HG03565 (cell line): Measurements from ENCODE around the gene UNC5C.

Experiments used
- ATAC-seq: cut with Tn5 transposase; IDR thresholded peaks from one replicate; pipeline ENCODE4 v1.9.1; 2021; ENCODE audit warnings: mild to moderate bottlenecking, moderate library complexity; ENCODE audit not compliant: unreplicated experiment

Gene UNC5C

DNA sequence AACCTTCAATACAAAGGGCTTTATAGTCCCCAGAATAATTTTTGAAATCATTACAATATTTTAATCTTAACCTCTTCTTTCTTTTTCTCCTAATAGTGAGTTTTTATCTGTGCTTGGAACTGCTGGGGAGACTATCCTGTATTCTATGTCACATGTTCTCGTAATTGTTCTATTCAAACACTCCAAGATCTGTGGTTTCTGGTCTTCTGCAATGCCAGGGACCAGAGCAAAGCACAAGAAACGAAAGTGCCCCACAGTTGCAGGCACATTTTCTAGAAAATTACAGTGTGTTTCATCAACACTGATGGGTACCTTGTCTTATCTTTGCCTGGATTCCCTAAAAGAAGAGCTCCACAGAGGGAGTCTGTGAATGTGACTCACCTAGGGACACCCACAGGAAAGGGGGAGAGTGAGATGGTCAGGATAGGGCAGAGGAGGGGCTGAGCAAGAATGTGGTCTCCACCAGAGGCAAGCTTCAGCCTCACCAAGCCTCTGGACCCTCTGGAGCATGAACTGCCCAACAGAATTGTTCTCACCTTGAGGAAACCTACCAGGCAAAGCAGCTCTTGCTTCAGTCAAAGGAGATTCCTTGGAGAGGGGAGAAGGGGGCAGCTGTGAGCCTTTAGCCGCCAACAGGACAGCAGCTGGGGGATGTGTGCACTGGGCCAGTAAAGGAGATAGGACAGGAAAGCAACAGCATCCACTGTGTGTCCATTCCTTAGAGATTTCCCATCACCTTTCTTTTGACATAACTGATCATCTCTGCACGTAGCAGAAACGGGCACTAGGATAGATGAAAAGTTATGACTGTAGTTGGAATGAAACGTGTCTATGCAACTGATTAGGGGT, 25.9 kb downstream of the UNC5C start:
- no peak for ATAC-seq

DNA sequence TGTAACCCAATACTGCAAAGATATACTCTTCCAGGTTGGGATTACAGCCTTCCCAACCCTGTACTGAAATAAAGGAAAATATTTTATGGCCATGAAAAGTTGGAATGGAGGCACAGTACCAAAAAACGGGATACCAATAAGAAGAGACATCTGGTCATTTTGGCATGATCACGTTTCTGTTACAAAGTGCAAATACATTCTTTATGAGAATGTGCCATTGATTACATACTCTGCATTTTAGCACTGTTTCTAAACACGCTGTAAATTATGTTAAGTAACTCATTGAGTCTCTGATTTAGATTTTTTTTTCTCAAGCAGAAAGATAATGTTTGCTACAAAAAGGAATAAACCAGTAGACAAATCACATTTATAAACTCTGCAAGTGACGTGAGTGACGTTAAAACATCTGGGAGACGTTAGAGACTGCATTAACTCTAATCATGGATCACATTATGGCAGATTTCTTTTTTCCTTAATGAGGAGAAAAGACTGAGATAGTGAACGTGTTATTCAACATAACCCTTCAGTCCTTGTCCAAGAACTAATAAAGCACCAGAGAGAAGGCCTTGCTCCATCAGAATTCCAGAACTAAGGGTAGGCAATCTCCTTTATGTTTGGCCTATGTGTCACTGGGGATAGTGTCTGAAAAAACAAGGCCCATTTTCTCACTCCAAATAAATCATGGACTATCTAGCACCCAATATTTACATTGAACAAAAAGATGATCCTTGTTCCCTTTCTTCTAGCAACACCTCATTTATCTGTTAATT, 31.0 kb downstream of the UNC5C start:
- ATAC-seq, result no peak

DNA sequence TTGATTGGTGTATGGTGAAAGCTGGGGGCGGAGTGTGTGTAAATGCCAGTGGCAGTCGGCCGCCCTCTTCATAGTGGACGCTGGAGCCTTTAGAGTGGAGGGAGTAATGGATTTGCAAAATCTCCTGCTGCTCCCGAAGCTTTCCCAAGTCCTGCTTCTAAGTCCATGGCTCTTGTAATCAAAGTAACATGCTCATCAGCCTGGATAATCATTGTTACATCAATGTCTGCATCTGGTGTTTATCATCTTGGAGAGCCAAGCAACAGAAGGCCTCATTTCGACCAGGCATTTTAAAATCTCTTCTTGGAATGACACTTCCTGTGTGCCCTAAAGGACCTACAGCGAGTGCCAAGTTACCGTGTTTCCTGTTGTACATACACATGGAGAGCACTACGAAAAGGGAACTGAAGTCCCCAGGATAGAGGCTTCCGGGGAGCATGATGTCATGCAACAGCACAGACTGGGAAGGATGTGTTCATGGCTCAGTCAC, 32.2 kb downstream of the UNC5C start:
- no peak for ATAC-seq

DNA sequence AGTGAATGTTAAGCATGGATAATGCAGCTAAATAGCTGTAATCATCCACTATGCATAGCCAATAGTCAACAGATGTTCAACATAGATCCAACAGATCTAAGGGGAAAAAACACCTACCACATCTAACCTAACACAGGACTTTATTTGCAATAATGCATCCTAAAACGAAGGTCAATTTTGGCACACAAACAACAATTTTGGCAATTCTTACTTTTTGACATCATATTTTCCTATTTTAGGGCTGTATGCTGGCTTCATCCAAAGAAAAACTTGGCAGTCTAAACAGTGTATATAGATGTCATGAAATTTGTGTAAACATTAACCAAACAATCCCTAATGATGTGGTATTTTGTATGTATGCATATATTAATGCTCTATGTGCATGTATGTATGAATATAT, 33.2 kb downstream of the UNC5C start:
- no peak for ATAC-seq

DNA sequence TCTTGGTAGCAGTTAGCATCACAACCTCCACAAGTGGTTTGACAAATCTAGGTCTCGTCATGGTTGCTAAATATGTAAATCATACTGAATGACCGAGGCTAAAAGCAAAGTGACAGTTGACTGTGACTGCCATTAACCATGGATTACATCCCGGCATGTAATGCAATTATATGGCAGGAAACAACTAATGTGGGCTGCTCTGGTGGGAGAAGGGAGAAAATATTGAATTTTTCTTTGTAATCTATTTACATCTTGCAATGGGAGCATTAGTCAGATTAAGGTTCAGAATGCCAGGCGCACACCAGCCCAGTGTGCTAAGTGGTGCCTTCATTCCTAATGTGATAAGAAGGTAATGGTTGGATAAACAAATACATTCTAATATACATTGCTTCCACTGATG, 35.8 kb downstream of the UNC5C start:
- no peak for ATAC-seq

DNA sequence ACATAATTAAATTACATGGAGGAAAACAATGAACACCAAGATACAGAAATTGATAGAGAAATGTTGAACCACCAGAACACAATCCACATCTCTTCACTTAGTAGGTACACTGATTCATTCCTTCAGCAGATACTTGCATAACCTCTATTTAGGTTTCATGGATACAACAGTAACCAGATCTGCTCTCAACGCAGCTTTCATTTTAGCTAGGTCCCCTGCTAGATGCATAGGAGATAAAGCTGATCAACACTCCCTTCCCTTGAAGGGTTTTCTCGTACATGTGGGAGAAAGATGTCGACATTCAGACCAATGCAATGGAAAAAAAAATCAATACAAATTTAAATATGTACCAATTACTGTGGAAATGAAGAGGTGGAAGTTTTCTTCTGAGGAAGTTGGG, 37.3 kb downstream of the UNC5C start:
- ATAC-seq, result no peak

DNA sequence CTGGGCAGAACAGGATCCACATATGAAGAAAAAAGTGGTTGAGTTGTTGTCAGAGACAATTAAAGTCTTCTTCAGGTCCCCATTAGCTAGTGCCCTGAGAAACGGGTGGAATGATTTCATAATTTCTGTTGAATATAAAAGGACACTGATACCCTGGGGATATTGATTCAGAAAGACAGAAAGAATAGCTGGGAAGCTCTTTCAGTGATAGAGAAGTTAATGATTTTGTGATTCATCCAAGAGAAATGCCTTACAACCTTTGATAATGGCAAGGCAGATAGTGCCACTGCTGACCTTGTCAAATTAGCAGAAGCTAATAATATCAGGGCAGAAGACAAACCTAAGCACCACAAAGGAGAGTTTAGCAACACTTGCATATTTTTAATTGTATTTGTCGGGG, 37.9 kb downstream of the UNC5C start:
- ATAC-seq, result no peak

DNA sequence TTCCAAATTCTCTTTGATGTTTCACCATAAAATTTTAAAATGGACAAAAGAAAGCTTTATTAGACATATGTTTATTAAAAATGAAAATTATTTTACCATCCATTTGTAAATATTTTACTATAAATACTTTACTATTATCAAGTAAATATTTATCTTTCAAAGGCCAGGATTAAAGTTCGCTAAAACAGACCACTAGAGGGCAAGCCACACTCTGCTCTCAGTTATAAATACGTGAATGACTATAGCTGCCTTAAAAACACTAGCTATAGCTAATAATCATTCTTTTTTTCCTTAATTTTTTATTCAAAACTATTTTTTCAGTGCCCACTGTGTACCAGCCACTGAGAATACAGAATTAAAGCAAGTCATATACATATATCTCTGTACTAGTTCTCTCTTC, 38.6 kb downstream of the UNC5C start:
- ATAC-seq, result no peak

DNA sequence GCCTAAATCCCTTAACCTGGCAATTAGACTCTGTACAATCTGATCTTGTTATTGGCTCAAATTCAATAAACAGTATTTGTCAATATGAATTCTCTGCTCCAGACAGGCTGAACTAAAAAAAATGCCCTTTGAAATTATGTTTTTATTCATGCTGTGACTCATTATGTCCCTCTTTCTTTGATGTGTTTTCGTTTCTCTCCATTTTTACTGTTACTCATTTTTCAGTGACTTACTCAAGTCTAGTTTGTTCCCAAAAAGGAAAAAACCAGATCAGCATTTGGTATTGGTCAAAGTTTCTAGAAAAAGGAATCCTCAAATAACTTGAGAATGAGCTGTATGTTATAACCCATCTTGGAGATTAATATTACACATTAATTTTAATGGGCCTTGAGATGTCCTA, 40.4 kb downstream of the UNC5C start:
- no peak for ATAC-seq

DNA sequence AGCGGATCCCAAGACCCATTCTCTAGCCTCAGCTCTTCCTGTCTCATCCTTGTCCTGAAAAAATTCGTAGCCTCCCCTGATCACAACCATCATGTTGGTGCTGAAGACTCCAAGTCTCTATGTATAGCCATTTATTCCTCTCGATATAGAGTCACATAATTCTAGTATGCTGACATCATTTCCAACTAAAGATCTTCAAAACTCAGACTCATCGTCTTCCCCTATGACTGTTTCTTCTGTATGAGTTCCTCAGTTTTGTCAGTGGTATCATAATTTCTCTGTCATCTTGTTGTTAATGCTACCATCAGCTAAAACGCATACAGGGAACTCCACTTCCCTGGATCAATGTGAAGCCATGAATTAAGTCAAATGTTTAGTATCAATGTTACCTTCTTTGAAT, 41.2 kb downstream of the UNC5C start:
- ATAC-seq, result no peak

DNA sequence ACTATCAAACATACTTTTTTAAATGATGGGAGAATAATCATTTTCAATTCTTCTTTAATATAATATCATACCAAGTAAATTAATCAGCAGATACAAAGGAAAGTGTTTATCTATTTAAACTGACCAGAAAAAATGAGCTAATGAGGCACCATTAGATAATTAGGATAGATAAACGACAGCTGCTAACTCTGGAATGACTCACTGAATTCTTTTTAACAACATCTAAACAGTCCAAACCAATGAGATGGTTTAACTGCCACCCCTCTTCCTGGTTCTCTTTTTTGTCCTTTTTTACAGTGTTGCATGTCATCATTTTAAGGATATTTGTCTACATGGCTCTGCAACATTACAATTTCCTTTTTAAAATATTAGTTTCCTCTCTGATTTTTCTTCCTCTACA, 41.6 kb downstream of the UNC5C start:
- ATAC-seq, result no peak

DNA sequence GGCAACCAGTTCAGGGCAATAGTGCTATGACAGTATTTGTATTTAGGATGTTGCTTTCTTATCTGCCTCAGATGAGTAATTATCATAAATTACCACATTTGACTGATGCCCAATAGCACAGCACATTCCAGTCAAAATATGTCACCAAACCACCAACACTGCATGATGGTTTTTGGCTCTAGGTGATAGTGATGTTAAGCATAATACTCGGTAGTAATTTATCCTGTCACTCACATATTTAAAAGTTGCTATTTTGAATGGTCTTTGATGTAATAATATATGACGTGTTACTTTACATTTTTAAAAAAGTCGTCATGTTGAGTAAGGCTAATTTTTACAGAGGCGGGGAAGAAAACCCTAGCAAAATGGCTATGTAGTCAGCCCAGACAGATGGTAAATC, 42.5 kb downstream of the UNC5C start:
- ATAC-seq, result no peak

DNA sequence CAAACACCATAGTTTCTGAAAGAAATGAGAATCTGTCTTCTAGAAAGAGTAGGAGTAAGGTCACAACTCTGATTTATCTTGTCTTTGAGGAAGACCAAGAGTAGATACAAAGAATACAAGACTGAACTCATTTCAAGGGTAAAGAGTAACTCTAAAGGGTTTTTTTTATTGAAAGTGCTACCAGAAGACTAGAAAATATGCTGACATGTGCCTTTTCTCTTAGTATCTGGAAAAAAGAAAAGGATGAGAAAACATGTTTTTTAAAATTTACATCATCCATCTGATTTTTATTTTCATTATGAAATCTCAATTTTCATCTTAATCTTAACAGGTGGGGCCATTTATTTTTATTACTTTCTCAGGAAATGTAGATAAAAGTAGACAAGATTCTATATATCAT, 43.0 kb downstream of the UNC5C start:
- ATAC-seq, result no peak

DNA sequence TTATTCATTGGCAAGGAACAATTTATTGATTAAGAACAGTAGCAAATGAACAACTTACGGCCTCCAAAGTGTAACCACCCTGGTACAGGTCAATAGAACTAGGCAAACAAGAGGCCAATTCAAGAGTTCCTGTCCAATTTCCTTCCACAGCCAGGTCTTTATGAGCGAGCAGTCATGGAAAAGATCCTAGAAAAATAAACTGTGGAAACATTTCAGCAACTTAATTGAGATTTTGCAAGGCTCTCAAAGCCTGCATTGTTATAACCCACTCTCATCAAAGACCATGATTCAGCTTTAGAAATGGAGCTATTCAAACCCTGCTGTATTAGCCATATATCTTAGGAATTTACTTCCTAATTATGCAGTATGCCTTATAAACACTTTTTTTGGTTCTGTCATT, 43.6 kb downstream of the UNC5C start:
- ATAC-seq, result no peak

DNA sequence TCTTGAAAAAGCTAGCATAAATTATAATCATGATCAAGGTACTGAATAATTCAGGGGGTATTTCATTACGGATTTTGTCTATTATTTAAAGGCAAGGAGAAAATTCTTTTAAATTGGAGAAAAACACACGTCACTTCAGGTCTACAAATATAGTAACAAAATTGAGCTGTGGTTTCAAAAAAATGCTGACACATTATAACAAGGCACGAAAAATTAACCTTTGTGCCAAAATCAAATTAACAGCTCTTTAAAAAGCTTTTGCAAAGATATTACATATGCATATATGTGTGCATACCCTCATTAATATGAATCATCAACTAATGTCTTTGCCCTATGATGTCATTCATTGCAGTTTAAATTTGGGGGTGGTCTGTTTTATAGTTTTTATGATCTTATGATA, 44.3 kb downstream of the UNC5C start:
- no peak for ATAC-seq

DNA sequence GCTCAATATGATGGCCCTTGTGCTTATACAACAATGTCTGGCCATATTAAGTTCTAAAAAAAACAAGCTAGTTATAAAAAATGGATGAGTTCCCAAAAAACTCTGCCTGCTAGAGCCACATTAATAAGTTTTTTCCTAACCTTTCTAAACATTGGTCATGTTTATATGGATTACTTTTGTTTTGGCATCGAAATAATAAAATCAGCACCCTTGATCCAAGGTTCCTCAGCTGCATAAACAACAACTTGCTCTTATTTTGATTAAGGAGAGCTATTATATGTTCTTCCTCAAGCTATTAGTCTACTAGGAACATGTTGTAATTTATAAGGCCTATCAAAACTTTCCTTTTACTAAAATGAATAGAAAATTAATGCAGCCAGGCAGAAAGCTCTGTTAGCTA, 48.4 kb downstream of the UNC5C start:
- no peak for ATAC-seq

DNA sequence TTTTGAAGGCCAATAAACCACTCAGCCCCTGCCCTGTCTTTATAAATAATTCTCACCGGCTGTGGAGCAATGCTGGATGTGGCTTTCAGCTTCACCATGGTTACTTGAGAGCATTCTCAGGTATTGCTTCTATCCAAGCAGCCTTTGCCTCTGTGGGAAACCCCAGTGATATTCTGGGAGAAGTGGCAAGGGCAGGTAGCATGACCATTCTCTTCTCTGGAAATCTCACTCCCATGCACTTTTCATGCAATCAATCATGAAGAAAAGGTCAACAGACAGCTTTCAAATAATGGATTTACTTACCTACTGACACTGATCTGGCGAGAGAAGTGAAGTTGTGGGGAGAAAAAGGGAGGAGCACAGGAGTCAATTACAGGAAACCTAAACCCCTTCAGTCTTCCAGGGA, 49.5 kb downstream of the UNC5C start:
- no peak for ATAC-seq

DNA sequence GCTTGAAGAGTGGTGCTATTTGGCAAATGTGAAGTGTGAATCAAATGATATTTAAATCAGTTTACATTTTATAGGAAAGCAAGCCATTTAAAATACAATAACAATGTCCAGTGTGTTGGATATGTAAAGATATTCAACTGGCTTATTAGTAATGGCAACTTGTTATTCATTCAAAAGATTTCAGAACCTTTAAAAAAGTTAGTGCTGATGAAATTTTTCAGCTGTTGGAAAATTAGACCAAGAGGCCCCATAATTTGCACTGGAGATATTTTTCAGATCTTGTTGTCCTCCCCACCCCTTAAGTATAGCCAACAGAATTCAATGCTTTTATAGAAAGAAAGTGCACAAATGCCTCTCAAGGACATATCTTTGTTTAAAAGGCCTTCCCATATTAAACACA, 54.6 kb downstream of the UNC5C start:
- ATAC-seq, result no peak

DNA sequence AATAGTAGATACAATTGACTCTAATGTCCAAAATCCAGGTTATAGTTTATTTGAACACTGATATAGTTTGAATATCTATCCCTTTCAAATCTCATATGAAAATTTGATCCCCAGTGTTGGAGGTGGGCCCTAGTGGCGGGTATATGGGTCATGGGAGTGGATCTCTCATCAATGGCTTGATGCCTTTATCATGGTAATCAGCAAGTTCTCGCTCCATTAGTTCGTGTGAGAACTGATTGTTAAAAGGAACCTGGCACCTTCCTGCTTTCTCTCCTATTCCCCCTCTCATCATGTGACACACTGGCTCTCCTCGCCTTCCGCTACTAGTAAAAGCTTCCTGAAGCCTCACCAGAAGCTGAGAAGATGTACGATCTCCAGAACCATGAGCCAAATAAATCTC, 70.1 kb downstream of the UNC5C start:
- no peak for ATAC-seq

DNA sequence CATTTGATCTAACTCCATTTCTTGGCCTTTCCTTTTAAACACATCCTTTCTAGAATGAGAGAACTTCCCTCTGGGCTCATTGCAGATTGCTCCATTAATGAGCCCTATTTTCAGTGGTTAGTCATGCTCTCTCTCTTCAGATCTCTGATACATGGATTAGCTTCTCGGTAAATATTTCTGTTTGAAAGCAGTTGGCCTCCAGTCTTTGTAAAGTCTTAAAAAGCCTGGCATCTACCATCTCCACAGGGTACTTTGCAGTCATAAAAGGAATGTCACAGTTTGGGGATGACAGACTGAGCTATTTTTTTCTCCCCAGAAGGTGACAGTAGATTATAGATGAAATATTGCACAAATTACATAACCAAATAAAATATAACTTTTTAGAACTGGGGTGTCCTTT, 72.7 kb downstream of the UNC5C start:
- no peak for ATAC-seq

DNA sequence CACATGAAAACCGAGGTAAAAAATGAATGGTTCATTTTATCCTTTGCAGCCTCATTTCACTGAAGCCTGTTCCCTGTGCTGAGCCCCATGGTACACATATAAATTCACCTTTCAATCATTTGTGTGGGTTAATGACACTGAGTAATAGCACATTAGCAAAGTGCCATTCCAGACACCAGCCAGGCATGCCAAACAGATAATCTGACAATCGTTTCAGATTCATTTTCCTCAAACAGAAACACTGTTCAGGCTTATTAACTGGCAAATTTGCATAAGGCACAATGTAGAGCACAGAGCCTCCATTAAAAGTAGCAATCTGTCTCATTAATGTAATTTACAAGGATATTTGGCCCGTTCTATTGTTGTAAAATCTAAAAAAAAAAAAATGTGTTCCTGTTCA, 76.2 kb downstream of the UNC5C start:
- ATAC-seq, result no peak

DNA sequence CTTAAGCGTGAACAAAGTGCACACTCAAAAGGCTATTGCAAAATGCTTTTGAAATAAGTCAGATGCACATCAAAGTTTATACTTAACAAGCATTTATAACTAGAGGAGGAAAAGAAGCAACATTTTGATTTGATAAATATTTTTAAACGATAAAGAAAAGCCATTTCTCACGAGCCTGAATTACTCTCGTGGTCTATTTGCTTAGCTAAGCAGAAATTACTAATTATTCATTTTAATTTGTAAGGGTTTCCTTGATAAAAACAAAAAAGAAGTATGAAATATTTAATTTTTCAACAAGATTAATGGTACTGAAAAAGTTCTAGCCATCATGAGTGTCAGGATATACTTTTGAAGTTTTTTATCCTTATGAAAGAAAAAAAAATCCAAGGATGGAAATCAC, 78.2 kb downstream of the UNC5C start:
- no peak for ATAC-seq
